ENCODE data around the gene SYPL1.

DNA sequence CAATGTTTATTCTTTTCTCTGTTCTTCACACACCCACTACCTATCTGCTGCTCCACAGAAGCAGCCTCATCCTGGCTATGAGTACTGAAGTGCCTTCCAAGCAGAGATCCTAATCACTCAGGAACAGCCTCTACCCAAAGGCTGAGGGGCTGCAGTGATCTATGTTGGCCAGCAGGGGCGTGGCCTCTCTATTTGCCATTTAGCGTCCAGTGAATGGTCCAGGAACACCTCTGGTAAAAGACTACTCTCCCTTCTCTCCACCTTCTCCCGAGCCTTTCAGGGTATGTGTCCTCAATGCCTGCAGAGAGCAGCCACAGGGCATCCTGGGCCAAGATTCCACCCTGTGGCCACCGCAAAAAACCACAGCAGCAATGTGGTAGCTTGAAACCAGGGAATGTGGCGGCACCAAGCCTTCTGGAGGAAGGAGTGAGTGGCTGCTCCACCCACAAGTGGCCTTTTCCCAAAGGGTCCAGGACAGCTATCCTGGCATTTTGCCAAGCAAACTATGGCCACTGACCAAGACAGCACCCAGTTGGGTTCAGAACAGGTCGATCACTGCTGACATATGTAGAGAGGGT is 70.9 kb downstream of the SYPL1 start:
- TF ChIP-seq PKNOX1 (IDR thresholded peaks at IDR 0.05) (no peak), FOXK2 (IDR thresholded peaks at IDR 0.05) (no peak), BHLHE40 (IDR thresholded peaks at IDR 0.05; ENCODE audit: borderline replicate concordance) (no peak), LEF1 (IDR thresholded peaks at IDR 0.05; ENCODE audit: borderline replicate concordance) (no peak), CTBP1 (IDR thresholded peaks at IDR 0.05; ENCODE audit: borderline replicate concordance) (no peak), SP1 (IDR thresholded peaks at IDR 0.05) (no peak), HDGF (IDR thresholded peaks at IDR 0.05; ENCODE audit: borderline replicate concordance) (no peak), ELF4 (IDR thresholded peaks at IDR 0.05) (no peak), L3MBTL2 (conservative IDR thresholded peaks at IDR 0.05) (no peak)

Data from HEK293T (cell line).